ENCODE measurements around the gene CNNM4.
A peak's percentile ranks its signal among the peaks of the same experiment; 100 is the strongest.
"Not testable (repeated sequence)": the region's sequence is repeated elsewhere in the genome, so short reads cannot be mapped to it uniquely, and the experiment has no call there.

The CNNM4 gene

GRCh38 chr2:96800061-96801004, 39.6 kb downstream of the CNNM4 start:
- no peak for TF ChIP-seq CTCF (IDR thresholded peaks at IDR 0.05; ENCODE audit: borderline replicate concordance, insufficient read depth, low read depth, low read length)
- no peak overlapping the region for H3K4me3 ChIP-seq (ENCODE audit: low read depth, low read length)

- TF ChIP-seq CTCF (IDR thresholded peaks at IDR 0.05; ENCODE audit: borderline replicate concordance, insufficient read depth, low read depth, low read length), result peak; percentile 97
- no peak overlapping the region for H3K4me3 ChIP-seq (ENCODE audit: low read depth, low read length)
Measured at GRCh38 chr2:96801005-96801785, 40.5 kb downstream of the CNNM4 start.

GRCh38 chr2:96801786-96802595, 41.3 kb downstream of the CNNM4 start:
- TF ChIP-seq CTCF (IDR thresholded peaks at IDR 0.05; ENCODE audit: borderline replicate concordance, insufficient read depth, low read depth, low read length), result no peak

GRCh38 chr2:96802721-96803120, 42.0 kb downstream of the CNNM4 start:
- TF ChIP-seq CTCF (IDR thresholded peaks at IDR 0.05; ENCODE audit: borderline replicate concordance, insufficient read depth, low read depth, low read length), result no peak
- no peak overlapping the region for H3K4me3 ChIP-seq (ENCODE audit: low read depth, low read length)

More at GRCh38 chr2:96801786-96802595, 41.3 kb downstream of the CNNM4 start:
- no peak overlapping the region for H3K4me3 ChIP-seq (ENCODE audit: low read depth, low read length)

- no peak for TF ChIP-seq CTCF (IDR thresholded peaks at IDR 0.05; ENCODE audit: borderline replicate concordance, insufficient read depth, low read depth, low read length)
- no peak overlapping the region for H3K4me3 ChIP-seq (ENCODE audit: low read depth, low read length)
Measured at GRCh38 chr2:96804986-96805385, 44.3 kb downstream of the CNNM4 start.

GRCh38 chr2:96805946-96806345, 45.2 kb downstream of the CNNM4 start:
- not testable (repeated sequence) for H3K4me3 ChIP-seq (ENCODE audit: low read depth, low read length)
